ENCODE measurements around the gene GNAO1.

DNA sequence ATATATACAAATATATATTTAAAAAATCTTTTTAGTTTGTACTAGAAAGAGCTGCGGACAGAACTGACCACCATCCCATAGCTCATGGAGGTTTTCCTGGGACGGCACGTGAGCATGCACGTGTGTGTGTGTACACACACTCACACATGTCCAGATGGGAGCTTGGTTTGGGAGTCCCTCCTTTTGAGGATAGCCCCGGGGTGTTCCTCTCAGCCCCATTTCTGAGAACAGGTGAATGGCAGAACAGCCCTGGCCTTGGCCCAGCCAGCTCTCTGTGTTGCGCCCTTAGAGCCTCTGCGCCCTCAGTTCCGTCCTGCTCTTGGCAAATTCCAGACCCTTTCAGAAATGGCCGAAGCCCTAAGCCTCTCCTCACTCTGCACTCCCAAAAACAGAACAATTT, 163.9 kb downstream of the GNAO1 start:
- TF ChIP-seq, protein P1, sequence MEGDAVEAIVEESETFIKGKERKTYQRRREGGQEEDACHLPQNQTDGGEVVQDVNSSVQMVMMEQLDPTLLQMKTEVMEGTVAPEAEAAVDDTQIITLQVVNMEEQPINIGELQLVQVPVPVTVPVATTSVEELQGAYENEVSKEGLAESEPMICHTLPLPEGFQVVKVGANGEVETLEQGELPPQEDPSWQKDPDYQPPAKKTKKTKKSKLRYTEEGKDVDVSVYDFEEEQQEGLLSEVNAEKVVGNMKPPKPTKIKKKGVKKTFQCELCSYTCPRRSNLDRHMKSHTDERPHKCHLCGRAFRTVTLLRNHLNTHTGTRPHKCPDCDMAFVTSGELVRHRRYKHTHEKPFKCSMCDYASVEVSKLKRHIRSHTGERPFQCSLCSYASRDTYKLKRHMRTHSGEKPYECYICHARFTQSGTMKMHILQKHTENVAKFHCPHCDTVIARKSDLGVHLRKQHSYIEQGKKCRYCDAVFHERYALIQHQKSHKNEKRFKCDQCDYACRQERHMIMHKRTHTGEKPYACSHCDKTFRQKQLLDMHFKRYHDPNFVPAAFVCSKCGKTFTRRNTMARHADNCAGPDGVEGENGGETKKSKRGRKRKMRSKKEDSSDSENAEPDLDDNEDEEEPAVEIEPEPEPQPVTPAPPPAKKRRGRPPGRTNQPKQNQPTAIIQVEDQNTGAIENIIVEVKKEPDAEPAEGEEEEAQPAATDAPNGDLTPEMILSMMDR (IDR thresholded peaks at IDR 0.05): no peak
- no peak for TF ChIP-seq EZH2 (IDR thresholded peaks at IDR 0.05; ENCODE audit: borderline replicate concordance, insufficient read depth, low read depth, low read length, poor library complexity, severe bottlenecking)

Measured in B cell (primary cell).